GM23338 (cell line): Measurements from ENCODE around the gene DBNL.

Experiments
- CREB1 ChIP-seq: fragments of 250-450 bp; sonication (Bioruptor Pico); IDR thresholded peaks from 2 replicates; pipeline ENCODE4 v1.5.0; 2020; ENCODE audit warnings: low read depth, mild to moderate bottlenecking, moderate library complexity
- CTCF ChIP-seq, 2 experiments: fragments of 200-600 bp in 1 of 2; sonication (generic) in 1 of 2; conservative IDR thresholded peaks; 2 replicates each; pipeline versions ENCODE4 v1.5.1 to v1.6.1; 2016 to 2017; ENCODE audit warnings: antibody characterized with exemption in 2 of 2, low read depth in 2 of 2, mild to moderate bottlenecking in 2 of 2, moderate library complexity in 1 of 2
- ETS1 ChIP-seq: IDR thresholded peaks from 2 replicates; pipeline ENCODE4 v1.6.1; 2016; ENCODE audit warnings: antibody characterized with exemption
- EZH2 ChIP-seq: fragments of 200-600 bp; sonication (generic); IDR thresholded peaks from one replicate; pipeline ENCODE4 v1.8.0; 2017; ENCODE audit warnings: antibody characterized with exemption, mild to moderate bottlenecking, low read depth; ENCODE audit not compliant: unreplicated experiment
- EZH2phosphoT487 ChIP-seq: fragments of 200-600 bp; sonication (generic); IDR thresholded peaks from one replicate; pipeline ENCODE4 v1.8.1; 2018; ENCODE audit warnings: antibody characterized with exemption; ENCODE audit not compliant: unreplicated experiment
- JUNB ChIP-seq: IDR thresholded peaks from one replicate; pipeline ENCODE4 v1.6.1; 2016; ENCODE audit warnings: antibody characterized with exemption; ENCODE audit not compliant: unreplicated experiment
- POLR2AphosphoS5 ChIP-seq: IDR thresholded peaks from 2 replicates; pipeline ENCODE4 v1.6.1; 2016; ENCODE audit warnings: antibody characterized with exemption, low read depth
- REST ChIP-seq: IDR thresholded peaks from one replicate; pipeline ENCODE4 v1.6.1; 2018; ENCODE audit warnings: antibody characterized with exemption; ENCODE audit not compliant: unreplicated experiment
- STAT1 ChIP-seq: IDR thresholded peaks from one replicate; pipeline ENCODE4 v1.6.1; 2016; ENCODE audit warnings: antibody characterized with exemption; ENCODE audit not compliant: unreplicated experiment
- ZNF114 ChIP-seq: fragments of 250-450 bp; sonication (Bioruptor Pico); IDR thresholded peaks from 2 replicates; pipeline ENCODE4 v1.5.0; 2020; ENCODE audit warnings: mild to moderate bottlenecking, moderate library complexity
- ZNF331 ChIP-seq: fragments of 250-450 bp; sonication (Bioruptor Pico); IDR thresholded peaks from 2 replicates; pipeline ENCODE4 v1.5.0; 2020; ENCODE audit warnings: low read depth, mild to moderate bottlenecking, moderate library complexity

GRCh38 chr7:44107116-44107960 lies 62.8 kb downstream of the DBNL start:
- TF ChIP-seq CTCF (conservative IDR thresholded peaks at IDR 0.05; ENCODE audit: low read depth in 2 of 2): no peak
- no peak for TF ChIP-seq POLR2AphosphoS5
- TF ChIP-seq EZH2: no peak
- no peak for TF ChIP-seq EZH2phosphoT487
- TF ChIP-seq JUNB: no peak
- no peak for TF ChIP-seq REST
- TF ChIP-seq ZNF331 (CRISPR knock-in tag): no peak
- no peak for TF ChIP-seq STAT1
- no peak for TF ChIP-seq CREB1
- no peak for TF ChIP-seq ZNF114 (CRISPR knock-in tag)
- no peak for TF ChIP-seq ETS1
